ENCODE results near the gene TAF11L9.
"Not testable (repeated sequence)": the region's sequence is repeated elsewhere in the genome, so short reads cannot be mapped to it uniquely, and the experiment has no call there.

DNA sequence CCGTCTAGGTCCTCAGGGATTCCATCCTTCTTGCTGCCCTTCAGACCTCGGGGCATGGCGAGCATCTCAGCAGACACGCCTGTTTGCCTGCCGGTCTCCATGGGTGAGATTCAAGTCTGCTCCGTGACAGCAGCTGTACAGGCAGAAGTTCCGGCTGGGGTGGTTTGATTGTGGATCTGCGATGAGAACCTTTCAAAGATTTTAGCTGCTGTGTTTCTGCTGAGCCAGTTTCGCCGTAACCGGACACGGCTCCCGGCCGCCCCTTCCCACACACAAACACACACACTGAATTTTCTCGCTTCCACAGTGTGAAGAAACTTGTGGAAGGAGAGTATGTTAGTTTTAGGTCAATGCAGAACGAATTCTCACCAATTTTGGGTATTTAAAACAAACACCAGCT, 3.3 kb downstream of the TAF11L9 start, which contains the start of gene TAF11L8:
- TF ChIP-seq, protein P1, sequence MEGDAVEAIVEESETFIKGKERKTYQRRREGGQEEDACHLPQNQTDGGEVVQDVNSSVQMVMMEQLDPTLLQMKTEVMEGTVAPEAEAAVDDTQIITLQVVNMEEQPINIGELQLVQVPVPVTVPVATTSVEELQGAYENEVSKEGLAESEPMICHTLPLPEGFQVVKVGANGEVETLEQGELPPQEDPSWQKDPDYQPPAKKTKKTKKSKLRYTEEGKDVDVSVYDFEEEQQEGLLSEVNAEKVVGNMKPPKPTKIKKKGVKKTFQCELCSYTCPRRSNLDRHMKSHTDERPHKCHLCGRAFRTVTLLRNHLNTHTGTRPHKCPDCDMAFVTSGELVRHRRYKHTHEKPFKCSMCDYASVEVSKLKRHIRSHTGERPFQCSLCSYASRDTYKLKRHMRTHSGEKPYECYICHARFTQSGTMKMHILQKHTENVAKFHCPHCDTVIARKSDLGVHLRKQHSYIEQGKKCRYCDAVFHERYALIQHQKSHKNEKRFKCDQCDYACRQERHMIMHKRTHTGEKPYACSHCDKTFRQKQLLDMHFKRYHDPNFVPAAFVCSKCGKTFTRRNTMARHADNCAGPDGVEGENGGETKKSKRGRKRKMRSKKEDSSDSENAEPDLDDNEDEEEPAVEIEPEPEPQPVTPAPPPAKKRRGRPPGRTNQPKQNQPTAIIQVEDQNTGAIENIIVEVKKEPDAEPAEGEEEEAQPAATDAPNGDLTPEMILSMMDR (IDR thresholded peaks at IDR 0.05): not testable (repeated sequence)
- TF ChIP-seq POLR2A (IDR thresholded peaks at IDR 0.05): not testable (repeated sequence)

All from Peyer's patch (tissue), 4 donors.